Stimulated activated CD8-positive, alpha-beta memory T cell treated with anti-CD3 and anti-CD28 coated beads, Interleukin-12 subunit alpha, Interleukin-12 subunit beta, amount 100 ng/mL, for 1 hour (primary cell): ENCODE data around the gene CCDC149.

ENCODE experiments used
- DNase-seq: peaks from one replicate; pipeline ENCODE4 v3.0.0-alpha.2; 2020; ENCODE audit warnings: low read depth

CCDC149 gene

DNA sequence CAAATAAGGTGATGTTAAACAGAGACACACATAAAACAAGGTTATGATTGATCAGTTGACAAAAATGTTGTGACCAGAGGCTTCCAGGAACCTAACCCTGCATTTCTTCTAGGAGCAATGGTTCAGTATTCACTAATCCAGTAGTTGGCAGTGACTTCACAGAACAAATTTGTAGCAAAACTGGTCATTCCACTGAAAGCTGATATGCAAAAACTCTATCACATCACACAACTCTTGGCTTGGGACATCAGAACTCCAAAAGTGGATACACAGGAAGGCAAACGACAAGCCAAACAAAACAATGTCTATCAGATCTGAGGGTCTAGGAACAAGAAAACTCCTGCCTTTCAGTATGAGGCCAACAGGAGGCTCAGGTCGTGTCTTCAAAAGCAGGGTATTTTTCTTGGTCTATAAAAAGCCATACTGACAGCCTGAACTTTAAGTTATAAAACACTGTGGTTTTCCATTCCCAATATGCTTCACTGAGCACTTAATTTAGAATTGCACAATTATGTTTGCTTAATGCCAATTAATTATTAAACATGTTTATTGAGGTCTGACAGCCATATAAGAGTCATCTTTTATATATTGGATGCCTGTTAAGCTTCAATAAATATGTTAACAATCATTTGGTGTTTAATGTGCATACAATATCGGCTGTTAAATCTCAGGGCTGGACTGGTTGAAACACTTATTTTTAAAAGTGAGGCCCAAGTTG lies 71.9 kb downstream of the CCDC149 start:
- no peak for DNase-seq

DNA sequence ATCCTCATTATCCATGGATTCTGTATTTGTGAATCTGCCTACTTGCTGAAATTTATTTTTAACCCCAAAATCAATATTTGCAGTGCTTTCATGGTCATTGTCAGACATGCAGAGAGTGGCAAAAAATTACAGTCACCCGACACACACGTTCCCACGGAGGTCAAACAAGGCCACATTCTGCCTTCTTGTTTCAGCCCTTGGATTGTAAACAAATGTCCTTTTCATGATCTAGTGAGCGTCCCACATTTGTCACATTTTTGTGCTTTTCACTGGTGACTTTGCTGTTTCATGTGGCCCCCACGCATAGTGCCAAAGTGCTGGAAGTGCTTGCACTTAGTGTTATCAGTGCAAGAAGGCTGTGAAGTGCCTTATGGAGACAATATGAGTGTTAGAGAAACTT lies 72.5 kb downstream of the CCDC149 start:
- DNase-seq, result no peak

DNA sequence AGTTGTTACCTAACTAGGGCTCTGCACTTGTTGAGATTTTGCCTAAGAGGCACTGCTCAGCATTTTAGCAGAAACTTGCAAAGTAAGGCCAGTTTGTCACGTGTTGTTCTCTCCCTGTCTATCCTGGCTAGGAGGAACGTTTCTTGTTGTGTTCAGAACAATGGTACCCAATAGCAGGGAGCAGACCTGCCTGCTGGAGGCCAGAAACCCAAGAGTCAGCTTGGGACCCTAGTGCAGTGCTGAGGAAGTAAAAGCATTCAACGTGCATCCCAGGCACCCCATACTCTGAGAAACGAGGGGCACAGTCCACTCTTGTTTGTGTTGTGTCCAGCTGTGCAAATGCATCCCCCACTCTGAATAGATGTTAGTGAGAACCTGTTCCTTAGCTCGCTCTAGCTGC lies 75.1 kb downstream of the CCDC149 start:
- DNase-seq, result no peak

GRCh38 chr4:24837336-24837735 lies 75.5 kb downstream of the CCDC149 start:
- DNase-seq, result no peak

DNA sequence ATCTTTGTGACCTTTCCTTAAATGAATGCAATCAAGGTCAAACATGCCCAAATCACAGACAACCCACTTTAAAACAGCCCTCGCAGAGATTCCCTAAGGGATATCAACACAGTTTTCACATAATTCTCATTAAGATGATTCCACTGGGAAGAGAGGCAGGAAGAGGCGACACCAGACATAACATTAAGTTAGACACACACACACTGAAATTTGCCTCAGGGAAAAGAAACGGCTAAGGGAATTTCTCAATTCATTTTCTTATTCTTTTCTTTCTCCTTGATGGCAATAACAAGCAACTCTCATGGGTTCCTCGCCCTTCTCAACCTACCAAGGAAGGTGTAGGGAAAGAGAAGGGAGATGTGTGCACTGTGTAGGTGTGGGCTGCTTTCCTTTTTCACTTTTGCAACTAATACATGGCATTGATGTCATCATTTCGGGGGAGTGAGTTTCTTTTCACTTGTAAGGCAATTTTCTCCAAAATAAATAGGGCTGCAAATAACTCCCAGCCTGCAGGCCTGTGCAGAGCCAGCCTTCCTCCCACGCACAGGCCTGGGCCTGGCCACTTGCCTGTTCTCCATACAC lies 76.1 kb downstream of the CCDC149 start:
- DNase-seq, result no peak

DNA sequence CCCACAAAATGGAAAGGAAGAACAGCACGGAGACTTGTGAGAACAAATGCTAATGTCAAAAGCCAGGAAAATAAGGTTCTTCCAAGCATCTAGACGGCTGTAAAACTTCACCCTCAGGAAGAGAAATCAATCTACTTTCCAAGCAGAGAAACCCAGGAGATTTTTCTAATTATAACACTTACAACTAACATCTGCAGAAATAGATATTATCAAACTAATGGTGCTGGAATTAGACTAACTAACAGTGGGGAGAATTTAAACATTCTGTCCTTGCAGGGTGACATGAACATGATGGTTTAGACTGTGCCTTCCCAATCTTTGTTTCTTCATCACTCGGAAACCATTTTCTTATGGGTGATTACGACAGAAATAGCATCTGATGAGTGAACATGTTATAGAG lies 77.1 kb downstream of the CCDC149 start:
- DNase-seq, result no peak

DNA sequence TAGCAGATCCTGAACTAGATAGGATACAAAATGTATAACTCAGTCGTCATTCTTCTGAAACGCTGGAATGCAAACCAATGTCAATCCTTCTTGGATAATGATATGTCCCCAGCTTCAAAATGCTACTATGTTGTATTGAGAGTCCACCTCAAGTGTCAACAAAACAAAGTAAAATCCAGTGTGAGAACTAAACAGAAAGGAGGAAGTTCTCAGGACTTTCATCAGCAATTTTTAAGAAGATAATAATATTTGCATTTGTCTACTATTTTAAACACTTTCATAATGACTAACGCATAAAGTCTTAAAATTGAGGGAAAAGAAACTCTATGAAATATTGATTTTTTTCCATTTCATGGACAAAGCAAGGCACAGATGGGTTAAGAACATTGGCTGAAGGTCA lies 81.2 kb downstream of the CCDC149 start:
- no peak for DNase-seq

- DNase-seq, result no peak
Measured at GRCh38 chr4:24824720-24825119, 88.1 kb downstream of the CCDC149 start.

GRCh38 chr4:24820541-24820940 lies 92.3 kb downstream of the CCDC149 start:
- DNase-seq, result no peak

GRCh38 chr4:24816797-24817196 lies 96.0 kb downstream of the CCDC149 start:
- DNase-seq, result no peak

GRCh38 chr4:24813732-24814131 lies 99.1 kb downstream of the CCDC149 start:
- DNase-seq, result no peak

GRCh38 chr4:24810871-24811631 lies 101.8 kb downstream of the CCDC149 start:
- no peak for DNase-seq

DNA sequence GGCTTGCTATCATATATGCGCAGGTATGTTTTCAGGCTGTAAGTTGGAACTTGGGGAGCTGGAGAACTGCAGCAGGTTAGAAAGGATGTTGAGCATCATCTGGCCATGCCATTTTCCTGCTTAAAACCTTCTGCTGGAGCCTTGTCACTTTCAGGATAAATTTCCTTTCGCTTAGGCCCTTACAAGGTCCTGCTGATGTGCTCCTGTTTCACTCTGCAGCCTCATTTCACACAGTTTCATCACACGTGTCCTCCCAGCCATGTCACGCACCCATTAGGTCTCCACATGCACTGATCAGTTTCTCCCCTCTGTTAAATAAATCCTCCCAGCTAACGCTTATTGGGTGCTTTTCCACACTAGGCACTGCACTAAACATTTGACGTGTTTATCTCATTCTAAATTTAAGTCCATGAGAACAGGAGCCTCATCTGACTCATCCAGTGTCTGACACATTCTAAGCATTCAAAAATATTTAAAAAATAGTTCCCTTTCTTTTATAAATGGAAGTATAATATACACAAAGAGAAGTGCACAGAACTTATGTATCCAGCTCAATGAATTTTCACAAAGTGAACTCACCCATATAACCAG lies 102.9 kb downstream of the CCDC149 start:
- DNase-seq, result no peak

DNA sequence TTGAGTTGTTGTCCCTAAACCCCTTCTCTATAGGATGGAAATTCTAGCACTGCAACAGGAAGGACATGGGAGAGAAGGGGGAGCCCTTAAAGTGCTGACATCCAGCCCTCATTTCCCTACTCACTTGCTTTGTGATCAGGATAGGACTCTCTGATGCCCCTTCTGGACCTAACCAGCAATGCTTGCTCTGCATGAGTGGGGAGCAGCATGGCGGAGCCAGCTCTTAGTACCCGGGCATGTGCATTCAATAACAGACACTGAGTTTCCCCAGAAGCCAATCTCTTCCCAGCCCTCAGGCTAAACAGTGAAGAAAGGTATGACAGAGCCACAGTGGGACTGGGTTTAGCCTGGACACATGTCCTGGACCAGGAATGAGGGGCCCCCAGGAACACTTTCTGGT lies 103.5 kb downstream of the CCDC149 start:
- no peak for DNase-seq

GRCh38 chr4:24808955-24809354 lies 103.9 kb downstream of the CCDC149 start:
- DNase-seq, result no peak

- DNase-seq, result no peak
Measured at GRCh38 chr4:24808261-24808660, 104.6 kb downstream of the CCDC149 start.

DNA sequence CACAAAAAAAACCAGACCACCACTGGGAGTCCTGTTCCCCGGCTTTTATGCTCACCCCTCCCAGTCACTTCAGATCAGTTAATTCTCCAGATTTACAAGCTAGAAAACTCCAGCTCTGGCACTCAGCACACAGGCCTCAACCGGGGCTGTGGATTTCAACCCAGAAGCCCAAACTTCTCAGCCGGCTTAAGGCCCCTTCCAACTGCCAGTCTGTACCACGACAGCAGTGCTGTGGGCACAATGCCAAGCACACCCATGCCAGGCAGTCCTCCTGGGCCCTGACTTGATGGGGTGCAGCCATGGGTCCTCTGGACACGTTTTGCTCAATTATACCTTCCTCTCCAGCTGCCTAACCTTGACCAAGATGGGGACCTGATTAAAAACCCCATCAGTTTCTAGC lies 105.2 kb downstream of the CCDC149 start:
- no peak for DNase-seq

GRCh38 chr4:24806206-24806990 lies 106.4 kb downstream of the CCDC149 start:
- DNase-seq, result no peak

DNA sequence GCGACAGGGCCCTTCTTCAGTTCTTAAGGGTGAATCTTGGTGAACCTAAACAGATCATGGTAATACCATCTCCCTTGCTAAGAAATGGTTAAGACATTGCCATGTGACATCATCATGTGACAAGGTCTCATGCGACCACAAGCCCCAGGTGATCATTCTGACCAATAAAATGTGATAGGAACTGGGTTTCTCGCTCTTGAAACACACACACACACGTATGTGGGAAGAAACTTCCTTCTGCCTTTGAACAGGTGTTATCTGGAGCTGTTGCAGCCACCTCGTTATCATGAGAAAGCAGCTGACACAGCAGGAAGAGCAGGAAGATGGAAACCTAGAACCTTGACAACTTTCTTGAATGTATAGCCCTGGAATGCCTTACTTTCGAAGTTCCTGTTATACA lies 107.3 kb downstream of the CCDC149 start:
- DNase-seq, result no peak

DNA sequence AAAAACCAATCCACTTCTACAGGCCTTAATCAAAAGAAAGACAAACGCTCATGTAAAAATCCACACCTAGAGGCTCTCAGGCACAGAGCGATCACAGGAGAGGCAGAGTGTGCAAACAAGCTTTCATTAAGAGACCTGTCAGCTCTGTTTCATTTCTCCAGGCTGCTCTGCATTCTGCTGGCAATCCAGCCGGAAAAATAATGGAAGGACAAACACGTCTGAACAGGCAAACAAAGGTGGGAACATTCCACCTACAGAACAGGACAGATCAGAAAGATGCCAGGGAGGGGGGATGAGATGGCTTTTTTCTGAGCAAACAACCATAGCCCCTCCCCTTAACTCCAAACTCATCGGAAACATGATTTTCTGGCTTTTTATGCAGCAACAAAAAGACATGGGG lies 107.8 kb downstream of the CCDC149 start:
- DNase-seq, result no peak

DNA sequence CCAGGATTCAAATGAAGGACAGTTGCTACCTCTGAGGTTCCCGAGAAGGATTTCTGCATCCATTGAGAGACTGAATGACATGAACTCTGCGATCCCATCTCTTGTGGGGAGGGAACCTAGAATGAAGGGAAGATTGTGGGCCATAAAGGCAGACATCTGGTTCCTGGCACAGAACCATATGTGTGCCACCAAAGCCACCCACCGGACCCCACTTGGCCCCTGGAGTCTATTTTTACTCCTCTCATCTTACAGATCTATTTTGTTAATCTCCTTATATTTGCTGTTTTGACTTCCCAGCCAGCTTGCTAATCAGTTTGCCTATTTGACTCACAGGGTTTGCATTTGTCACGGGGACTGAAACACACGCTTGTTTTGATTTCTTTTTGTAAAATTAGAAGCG lies 110.2 kb downstream of the CCDC149 start:
- no peak for DNase-seq
